Measurements from ENCODE around the gene DBNDD1. TPM values are rescaled to one million over a fixed set of nuclear protein-coding genes. Genes with fewer than 3 reads are reported as not detected.
"Not testable (repeated sequence)": the region's sequence is repeated elsewhere in the genome, so short reads cannot be mapped to it uniquely, and the experiment has no call there.

Gene DBNDD1, protein sequence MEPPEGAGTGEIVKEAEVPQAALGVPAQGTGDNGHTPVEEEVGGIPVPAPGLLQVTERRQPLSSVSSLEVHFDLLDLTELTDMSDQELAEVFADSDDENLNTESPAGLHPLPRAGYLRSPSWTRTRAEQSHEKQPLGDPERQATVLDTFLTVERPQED
- not detected for total RNA-seq

DNA sequence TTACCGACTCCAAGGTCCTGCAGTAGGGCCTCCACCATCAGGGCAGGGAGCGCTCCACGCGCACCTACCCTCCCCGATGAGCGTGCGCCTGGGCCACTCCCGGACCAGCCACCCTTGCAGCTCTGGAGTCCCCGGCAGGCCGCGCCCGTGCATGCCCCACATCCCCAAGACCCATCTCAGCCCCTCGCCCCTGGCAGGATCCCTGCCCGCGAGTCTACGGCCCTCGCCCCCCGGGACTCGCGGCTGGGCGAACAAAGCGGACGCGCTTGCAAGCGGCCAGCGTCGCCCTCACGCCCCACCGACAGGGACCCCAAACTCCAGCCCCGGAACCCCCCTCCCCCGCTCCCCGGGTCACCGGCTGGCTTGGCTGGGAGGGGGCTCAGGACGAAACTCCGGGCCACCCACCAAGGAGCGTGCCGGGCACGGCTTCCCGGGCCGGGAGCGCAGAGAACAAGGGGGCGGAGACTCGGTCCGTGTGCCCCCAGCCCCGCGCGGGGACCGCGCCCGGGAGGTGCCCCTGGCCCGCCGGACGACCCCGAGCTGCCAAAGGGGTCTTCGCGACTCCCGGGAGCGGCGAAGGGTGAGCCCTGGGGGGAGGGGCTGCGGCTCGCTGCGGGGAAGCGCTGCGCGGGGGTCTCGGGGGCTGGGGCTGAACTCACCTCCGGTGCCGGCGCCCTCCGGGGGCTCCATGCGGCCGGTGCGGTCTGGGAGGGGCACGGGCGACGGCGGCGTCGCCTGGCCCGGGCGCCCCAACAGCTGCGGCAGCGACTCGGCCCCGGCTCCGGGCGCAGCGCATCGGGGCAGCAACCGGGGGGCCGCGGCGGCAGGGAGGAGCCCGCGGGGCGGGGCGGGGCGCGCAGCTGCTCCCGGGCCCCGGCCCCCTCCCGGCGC lies at the start of gene DBNDD1:
Gene DBNDD1, minus strand, starts transcription at position 805 of the 891 bp plus-strand sequence. Its CDS starts 115 bp downstream, at position 690.
- Mint-ChIP-seq H3K4me1 (peaks cover 16% of the 10 kb centered on the region), H3K36me3 (peaks cover 2% of the 10 kb centered on the region), H3K9me3 (ENCODE audit: low read depth) (no peaks in the 10 kb centered on the region), H3K27me3 (peaks cover 54% of the 10 kb centered on the region), H3K4me3 (peak within 1 kb of the TSS; percentile 26), H3K27ac (no peak within 1 kb of the TSS)
- ATAC-seq (peak; percentile 39), DNase-seq (no peak)
- CTCF ChIA-PET, result interaction anchor here (1.4 to 1.6 kb wide), 3 partner anchors 14 to 22 kb away, joined by 3 to 4 read pairs (median 3); no protein-coding TSS in a partner anchor

DNA sequence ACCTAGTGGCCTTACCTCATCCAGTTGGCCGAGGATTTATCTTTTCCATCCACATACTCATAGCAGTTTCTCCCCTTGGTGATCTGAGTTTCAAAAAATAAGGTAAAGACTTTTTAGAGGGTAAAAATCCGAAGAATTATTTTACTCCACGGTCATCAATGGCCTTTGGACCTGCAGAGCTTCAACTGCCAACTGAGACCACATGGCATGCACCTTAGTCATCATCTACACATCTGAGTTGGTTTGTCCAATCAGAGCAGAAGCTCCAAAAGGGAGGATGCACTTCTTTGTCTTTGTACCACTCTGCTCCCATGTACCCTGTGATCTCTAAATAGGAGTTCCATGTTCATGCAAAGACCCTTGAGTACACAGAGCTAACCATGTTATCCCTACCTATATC lies 42.2 kb upstream of the DBNDD1 start:
- no peaks in the 10 kb centered on the region for H3K9me3 Mint-ChIP-seq (ENCODE audit: low read depth)
- no peak overlapping the region for H3K27ac Mint-ChIP-seq
- no peaks in the 10 kb centered on the region for H3K36me3 Mint-ChIP-seq
- CTCF ChIA-PET, result interaction anchor here (0.9 kb wide), 1 partner anchor 21 kb away, joined by 3 read pairs; no protein-coding TSS in a partner anchor
- DNase-seq, result no peak
- peaks cover 7% of the 10 kb centered on the region for H3K4me1 Mint-ChIP-seq
- ATAC-seq, result no peak
- H3K27me3 Mint-ChIP-seq, result peaks cover 36% of the 10 kb centered on the region
- H3K4me3 Mint-ChIP-seq, result no peak overlapping the region

DNA sequence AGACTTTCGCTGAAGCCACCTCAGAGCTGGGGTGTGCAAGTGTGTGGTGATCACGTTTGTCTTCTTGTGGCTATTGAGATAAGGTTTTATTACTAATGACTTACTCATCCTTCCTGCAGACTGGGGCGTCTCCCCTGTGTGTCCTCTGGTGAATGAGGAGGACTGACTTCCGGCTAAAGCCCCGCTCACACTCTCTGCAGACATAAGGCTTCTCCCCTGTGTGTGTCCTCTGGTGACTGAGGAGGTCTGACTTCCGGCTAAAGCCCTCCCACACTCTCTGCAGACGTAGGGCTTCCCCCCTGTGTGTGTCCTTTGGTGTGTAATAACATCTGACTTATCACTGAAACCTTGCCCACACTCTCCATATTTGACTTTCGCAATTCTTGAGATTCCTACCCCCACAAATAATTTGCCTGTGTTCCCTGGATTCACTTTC lies 38.5 kb upstream of the DBNDD1 start:
- Mint-ChIP-seq H3K4me1 (peaks cover 7% of the 10 kb centered on the region), H3K9me3 (ENCODE audit: low read depth) (peaks cover 15% of the 10 kb centered on the region), H3K36me3 (peaks cover 3% of the 10 kb centered on the region), H3K4me3 (no peak overlapping the region), H3K27ac (no peak overlapping the region), H3K27me3 (peaks cover 23% of the 10 kb centered on the region)
- no peak for DNase-seq
- CTCF ChIA-PET, result no interaction called here
- ATAC-seq, result no peak

DNA sequence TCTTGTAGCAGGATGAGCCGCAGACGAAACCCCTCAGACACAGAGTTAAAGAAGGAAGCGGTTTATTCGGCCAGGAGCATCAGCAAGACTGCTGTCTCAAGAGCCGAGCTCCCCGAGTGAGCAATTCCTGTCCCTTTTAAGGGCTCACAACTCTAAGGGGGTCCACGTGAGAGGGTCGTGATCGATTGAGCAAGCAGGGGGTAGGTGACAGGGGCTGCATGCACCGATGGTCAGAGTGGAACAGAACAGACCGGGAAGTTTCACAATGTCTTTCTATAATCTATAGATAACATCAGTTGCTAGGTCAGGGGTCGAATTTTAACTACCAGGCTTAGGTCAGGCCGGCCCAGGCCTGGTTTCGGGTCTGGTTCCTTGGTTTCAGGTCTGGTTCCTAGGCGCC lies 37.3 kb upstream of the DBNDD1 start:
- not testable (repeated sequence) for H3K27ac Mint-ChIP-seq, DNase-seq, H3K36me3 Mint-ChIP-seq, H3K4me3 Mint-ChIP-seq, H3K4me1 Mint-ChIP-seq, ATAC-seq
- peaks cover 15% of the 10 kb centered on the region for H3K9me3 Mint-ChIP-seq (ENCODE audit: low read depth)
- peaks cover 19% of the 10 kb centered on the region for H3K27me3 Mint-ChIP-seq
- CTCF ChIA-PET, result interaction anchor here (1.2 kb wide), 1 partner anchor 26 kb away, joined by 3 read pairs; no protein-coding TSS in a partner anchor

DNA sequence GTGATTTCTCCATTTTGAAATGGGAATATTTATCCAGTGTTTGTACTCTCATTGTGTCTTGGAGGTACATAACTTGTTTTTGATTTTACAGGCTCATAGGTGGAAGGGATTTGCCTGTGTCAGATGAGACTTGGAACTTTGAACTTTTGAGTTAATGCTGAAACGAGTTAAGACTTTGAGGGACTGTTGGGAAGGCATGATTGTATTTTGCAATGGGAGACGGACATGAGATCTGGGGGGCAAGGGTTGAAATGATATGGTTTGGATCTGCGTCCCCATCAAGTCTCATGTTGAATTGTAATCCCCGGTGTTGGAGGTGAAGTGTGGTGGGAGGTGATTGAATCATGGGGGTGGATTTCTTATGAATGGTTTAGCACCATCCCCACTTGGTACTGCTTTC lies 36.1 kb upstream of the DBNDD1 start:
- DNase-seq (no peak), ATAC-seq (no peak)
- H3K36me3 Mint-ChIP-seq, result peaks cover 3% of the 10 kb centered on the region
- peaks cover 15% of the 10 kb centered on the region for H3K9me3 Mint-ChIP-seq (ENCODE audit: low read depth)
- no peak overlapping the region for H3K4me3 Mint-ChIP-seq
- peaks cover 16% of the 10 kb centered on the region for H3K27me3 Mint-ChIP-seq
- peaks cover 7% of the 10 kb centered on the region for H3K4me1 Mint-ChIP-seq
- CTCF ChIA-PET, result interaction anchor here (1.2 kb wide), 1 partner anchor 27 kb away, joined by 3 read pairs; no protein-coding TSS in a partner anchor
- no peak overlapping the region for H3K27ac Mint-ChIP-seq

DNA sequence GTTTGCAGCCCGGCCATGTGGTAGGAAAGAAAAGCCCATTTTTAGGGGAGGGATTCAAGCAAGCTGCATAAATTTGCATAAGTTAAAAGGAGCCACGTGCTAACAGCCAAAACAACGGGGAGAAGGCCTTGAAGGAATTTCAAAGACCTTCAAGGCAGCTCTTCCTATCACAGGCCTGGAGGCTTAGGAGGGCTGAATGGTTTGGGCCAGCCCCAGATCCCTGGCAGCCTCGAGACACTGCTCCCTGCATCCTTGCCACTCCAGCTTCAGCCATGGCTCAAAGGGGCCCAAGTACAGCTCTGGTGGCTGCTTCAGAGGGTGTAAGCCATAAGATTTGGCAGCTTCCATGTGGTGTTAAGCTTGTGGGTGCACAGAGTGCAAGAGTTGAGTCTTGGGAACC lies 35.3 kb upstream of the DBNDD1 start:
- DNase-seq, result no peak
- no peak for ATAC-seq
- CTCF ChIA-PET, result no interaction called here
- peaks cover 3% of the 10 kb centered on the region for H3K36me3 Mint-ChIP-seq
- H3K27ac Mint-ChIP-seq, result no peak overlapping the region
- peaks cover 7% of the 10 kb centered on the region for H3K4me1 Mint-ChIP-seq
- peaks cover 13% of the 10 kb centered on the region for H3K27me3 Mint-ChIP-seq
- H3K4me3 Mint-ChIP-seq, result no peak overlapping the region
- H3K9me3 Mint-ChIP-seq (ENCODE audit: low read depth), result peaks cover 15% of the 10 kb centered on the region

DNA sequence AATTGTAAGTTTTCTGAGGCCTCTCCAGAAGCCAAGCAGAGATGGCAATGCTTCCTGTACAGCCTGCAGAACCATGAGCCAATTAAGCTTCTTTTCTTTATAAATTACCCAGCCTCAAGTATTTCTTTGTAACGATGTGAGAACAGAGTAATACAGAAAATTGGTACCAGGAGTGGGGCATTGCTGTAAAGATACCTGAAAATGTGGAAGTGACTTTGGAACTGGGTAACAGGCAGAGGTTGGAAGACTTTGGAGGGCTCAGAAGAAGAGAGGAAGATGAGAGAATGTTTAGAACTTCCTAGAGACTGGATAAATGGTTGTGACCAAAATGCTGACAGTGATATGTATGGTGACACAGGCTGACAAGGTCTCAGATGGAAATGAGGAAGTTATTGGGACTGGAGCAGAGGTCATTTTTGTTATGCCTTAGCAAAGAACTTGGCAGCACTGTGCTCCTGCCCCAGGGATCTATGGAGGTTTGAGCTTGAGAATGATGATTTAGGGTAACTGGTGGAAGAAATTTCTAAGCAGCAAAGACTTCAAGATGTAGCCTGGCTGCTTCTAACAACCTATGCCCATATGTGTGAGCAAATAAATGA lies 34.7 kb upstream of the DBNDD1 start:
- H3K27ac Mint-ChIP-seq, result no peak overlapping the region
- ATAC-seq (no peak), DNase-seq (no peak)
- no peak overlapping the region for H3K4me3 Mint-ChIP-seq
- peaks cover 3% of the 10 kb centered on the region for H3K36me3 Mint-ChIP-seq
- peaks cover 16% of the 10 kb centered on the region for H3K27me3 Mint-ChIP-seq
- peaks cover 7% of the 10 kb centered on the region for H3K4me1 Mint-ChIP-seq
- CTCF ChIA-PET, result no interaction called here
- peaks cover 15% of the 10 kb centered on the region for H3K9me3 Mint-ChIP-seq (ENCODE audit: low read depth)

DNA sequence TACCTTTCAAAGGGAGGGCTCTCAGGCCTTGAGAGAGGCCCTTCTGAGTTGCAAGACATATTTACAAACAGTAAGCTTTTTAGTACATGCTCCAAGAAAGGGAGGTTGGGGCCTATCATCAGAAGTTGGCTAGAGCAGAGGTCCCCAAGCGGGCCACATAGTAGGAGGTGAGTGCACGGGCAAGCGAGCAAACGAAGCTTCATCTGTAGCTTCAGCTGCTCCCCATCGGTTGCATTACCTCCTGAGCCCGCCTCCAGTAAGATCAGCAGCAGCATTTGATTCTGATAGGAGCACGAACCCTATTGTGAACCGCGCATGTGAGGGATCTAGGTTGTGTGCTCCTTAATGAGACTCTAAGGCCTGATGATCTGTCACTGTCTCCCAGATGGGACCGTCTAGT lies 31.7 kb upstream of the DBNDD1 start:
- ATAC-seq (no peak), DNase-seq (no peak)
- peaks cover 3% of the 10 kb centered on the region for H3K36me3 Mint-ChIP-seq
- no peak overlapping the region for H3K4me3 Mint-ChIP-seq
- peaks cover 15% of the 10 kb centered on the region for H3K9me3 Mint-ChIP-seq (ENCODE audit: low read depth)
- no peak overlapping the region for H3K27ac Mint-ChIP-seq
- peaks cover 17% of the 10 kb centered on the region for H3K27me3 Mint-ChIP-seq
- CTCF ChIA-PET, result no interaction called here
- peaks cover 6% of the 10 kb centered on the region for H3K4me1 Mint-ChIP-seq

DNA sequence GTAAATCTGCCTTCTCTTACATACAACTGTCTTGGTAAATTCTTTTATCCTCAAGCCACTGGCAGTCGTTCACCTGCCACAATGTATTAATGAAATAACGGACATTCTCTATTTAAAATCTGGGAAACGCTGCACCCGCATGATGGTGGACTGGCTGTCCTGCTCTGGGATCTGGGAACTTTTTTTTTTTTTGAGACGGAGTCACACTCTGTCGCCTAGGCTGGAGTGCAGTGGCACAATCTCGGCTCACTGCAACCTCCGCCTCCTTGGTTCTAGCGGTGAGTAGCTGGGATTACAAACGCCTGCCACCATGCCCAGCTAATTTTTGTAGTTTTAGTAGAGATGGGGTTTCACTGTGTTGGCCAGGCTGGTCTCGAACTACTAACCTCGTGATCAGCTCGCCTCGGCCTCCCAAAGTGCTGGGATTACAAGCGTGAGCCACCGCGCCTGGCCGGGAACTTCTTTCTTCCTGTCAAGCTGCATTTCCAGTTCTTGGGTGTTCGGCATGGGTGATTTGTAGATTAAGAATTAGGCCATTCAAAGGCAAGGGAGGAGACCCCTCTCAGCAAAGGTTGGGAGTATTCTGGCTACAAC lies 29.6 kb upstream of the DBNDD1 start:
- Mint-ChIP-seq H3K36me3 (no peaks in the 10 kb centered on the region), H3K27ac (no peak overlapping the region), H3K4me1 (peaks cover 6% of the 10 kb centered on the region), H3K9me3 (ENCODE audit: low read depth) (peaks cover 7% of the 10 kb centered on the region), H3K27me3 (peaks cover 17% of the 10 kb centered on the region), H3K4me3 (no peak overlapping the region)
- no peak for ATAC-seq
- CTCF ChIA-PET, result no interaction called here
- no peak for DNase-seq

DNA sequence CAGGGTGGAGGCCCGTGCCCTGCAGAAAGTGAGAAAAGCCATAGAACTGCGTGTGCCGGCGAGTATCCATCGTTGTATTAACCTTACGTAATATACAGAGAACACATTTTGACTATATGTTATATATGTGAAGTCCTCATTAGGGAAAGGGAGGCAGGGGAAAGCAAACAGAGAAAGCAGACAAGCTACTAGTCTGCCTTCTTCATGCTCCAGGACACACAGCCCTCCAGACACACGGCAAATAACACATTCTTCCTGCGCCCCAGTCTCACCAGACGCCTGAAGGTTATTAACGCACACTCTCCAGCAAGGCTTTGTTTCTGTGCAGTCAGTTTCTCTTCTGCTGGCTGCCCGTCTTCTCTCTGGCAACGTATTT lies 29.1 kb upstream of the DBNDD1 start:
- H3K27ac Mint-ChIP-seq, result no peak overlapping the region
- peaks cover 6% of the 10 kb centered on the region for H3K4me1 Mint-ChIP-seq
- peaks cover 5% of the 10 kb centered on the region for H3K9me3 Mint-ChIP-seq (ENCODE audit: low read depth)
- peaks cover 17% of the 10 kb centered on the region for H3K27me3 Mint-ChIP-seq
- CTCF ChIA-PET, result no interaction called here
- H3K4me3 Mint-ChIP-seq, result no peak overlapping the region
- H3K36me3 Mint-ChIP-seq, result no peaks in the 10 kb centered on the region
- no peak for ATAC-seq
- no peak for DNase-seq

DNA sequence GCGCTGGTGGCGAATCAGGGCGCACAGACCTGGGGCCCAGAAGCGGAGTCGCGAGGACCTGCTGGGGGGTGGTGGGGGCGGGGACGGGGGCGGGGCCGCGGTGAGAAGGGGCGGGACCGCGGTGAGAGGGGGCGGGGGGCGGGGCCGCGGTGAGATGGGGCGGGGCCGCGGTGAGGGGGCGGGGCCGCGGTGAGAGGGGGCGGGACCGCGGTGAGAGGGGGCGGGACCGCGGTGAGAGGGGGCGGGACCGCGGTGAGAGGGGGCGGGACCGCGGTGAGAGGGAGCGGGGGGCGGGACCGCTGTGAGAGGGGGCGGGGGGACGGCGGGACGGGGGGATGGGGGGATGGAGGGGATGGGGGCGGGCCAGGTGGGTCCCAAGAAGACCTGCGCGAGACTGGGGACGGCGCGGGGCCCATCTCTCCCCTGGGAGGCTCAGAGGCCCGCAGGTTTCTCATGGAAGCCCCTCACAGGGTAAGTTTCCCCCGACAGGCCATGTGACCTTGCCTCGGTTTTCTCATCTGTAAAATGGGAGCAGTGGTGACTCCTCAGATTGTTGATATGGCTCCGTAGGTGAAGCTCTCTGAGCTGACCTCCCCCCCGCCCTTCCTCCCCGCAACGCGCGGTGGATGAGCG lies 28.6 kb upstream of the DBNDD1 start:
- Mint-ChIP-seq H3K4me3 (no peak overlapping the region), H3K27me3 (peaks cover 17% of the 10 kb centered on the region), H3K27ac (no peak overlapping the region), H3K9me3 (ENCODE audit: low read depth) (no peaks in the 10 kb centered on the region), H3K36me3 (no peaks in the 10 kb centered on the region), H3K4me1 (peaks cover 6% of the 10 kb centered on the region)
- DNase-seq (no peak), ATAC-seq (peak; percentile 42)
- CTCF ChIA-PET, result no interaction called here

DNA sequence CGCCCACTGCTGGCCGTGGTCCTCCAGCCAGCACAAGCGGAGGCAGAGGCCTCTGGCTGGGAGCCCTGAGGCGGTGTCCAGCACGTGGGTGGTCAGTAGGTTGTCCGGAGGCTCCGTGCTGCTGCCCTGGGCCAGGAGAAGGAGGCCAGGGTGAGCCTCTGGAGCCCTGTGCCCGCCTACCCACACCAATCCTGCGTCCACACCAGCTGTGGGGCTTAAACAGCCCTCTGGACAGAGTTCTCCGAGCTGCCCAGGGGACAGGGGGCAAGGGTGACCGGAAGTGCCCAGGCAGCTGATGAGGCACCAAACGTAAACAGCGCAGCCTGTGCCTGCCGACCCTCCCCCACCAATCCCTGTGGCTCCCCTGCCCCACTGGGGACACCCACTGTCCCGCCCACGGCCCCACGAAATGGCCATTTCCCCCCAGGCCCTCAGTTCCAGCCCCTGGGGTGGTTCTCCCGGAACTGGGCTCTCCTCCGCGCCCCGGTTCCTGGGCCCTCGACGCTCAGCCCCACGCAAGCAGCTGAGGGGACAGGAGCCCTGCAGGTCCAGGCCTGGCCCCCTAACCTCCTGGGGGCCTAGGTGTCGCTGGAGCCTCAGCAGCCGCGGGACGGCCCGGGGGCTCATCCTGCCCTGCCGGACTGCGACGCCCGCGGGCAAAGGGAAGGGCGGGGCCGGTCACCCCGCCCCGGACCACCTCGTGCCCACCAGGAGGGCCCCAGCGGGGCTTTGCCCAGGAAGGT lies 27.9 kb upstream of the DBNDD1 start:
- Mint-ChIP-seq H3K27ac (no peak overlapping the region), H3K36me3 (no peaks in the 10 kb centered on the region), H3K4me1 (peaks cover 6% of the 10 kb centered on the region), H3K4me3 (no peak overlapping the region), H3K27me3 (peaks cover 17% of the 10 kb centered on the region), H3K9me3 (ENCODE audit: low read depth) (no peaks in the 10 kb centered on the region)
- CTCF ChIA-PET, result interaction anchor here (0.8 kb wide), 1 partner anchor 35 kb away, joined by 3 read pairs; no protein-coding TSS in a partner anchor
- ATAC-seq, result no peak
- DNase-seq, result no peak
